ENCODE data around the gene CUEDC1. TPM values are rescaled to one million over a fixed set of nuclear protein-coding genes. Genes with fewer than 3 reads are reported as not detected.

Gene CUEDC1
- total and polyA plus RNA-seq, 9 of the 15 experiments (the other 6 are each of a cell fraction or from before 2014, with no cell fraction given) = 0.20 to 4.1 (median 1.6) TPM; not detected in 1

- no peak for TF ChIP-seq CHAMP1 (IDR thresholded peaks at IDR 0.05)
- TF ChIP-seq KLF16 (IDR thresholded peaks at IDR 0.05) = peak; percentile 68; the same call in 1 of the 2 replicates
- TF ChIP-seq SMARCA4 (IDR thresholded peaks at IDR 0.05) = 0 out of 2 replicates have a peak, but pooled peaks have one; percentile 14
- TF ChIP-seq FOXP4 (CRISPR knock-in tag; IDR thresholded peaks at IDR 0.05; ENCODE audit: borderline replicate concordance) = no peak
- TF ChIP-seq ZNF384 (IDR thresholded peaks at IDR 0.05; ENCODE audit: low read depth, low read length) = no peak
- TF ChIP-seq CBFB (CRISPR knock-in tag; IDR thresholded peaks at IDR 0.05) = no peak
- no peak for TF ChIP-seq CHD1 (IDR thresholded peaks at IDR 0.05; ENCODE audit: low read length)
- no peak for TF ChIP-seq MEF2D (tag; conservative IDR thresholded peaks at IDR 0.05; ENCODE audit: low read depth)
- TF ChIP-seq SRSF7 (optimal IDR thresholded peaks at IDR 0.05; ENCODE audit: low read depth, low read length) = no peak
- peak; percentile 91 to 98 (median 94) for TF ChIP-seq CTCF (IDR thresholded peaks at IDR 0.05 in 2 of 3, conservative IDR thresholded peaks at IDR 0.05 in 1 of 3; ENCODE audit: insufficient read depth in 2 of 3, low read depth in 1 of 3, low read length in 3 of 3)
- TF ChIP-seq NFIC (IDR thresholded peaks at IDR 0.05) = peak; percentile 33; the same call in 1 of the 2 replicates
- TF ChIP-seq DEAF1 (CRISPR knock-in tag; IDR thresholded peaks at IDR 0.05) = peak; percentile 28; the same call in 1 of the 2 replicates
- TF ChIP-seq TCF3 (CRISPR knock-in tag; IDR thresholded peaks at IDR 0.05) = no peak
- no peak for TF ChIP-seq ELK1 (CRISPR knock-in tag; IDR thresholded peaks at IDR 0.05)
- TF ChIP-seq RCOR1 (IDR thresholded peaks at IDR 0.05; ENCODE audit: borderline replicate concordance in 1 of 2, low read depth in 2 of 2, low read length in 2 of 2) = peak in 1 of 2 experiments; percentile 58; a peak in 1 of 4 replicates
- no peak for TF ChIP-seq LCOR (CRISPR knock-in tag; IDR thresholded peaks at IDR 0.05)
- no peak for TF ChIP-seq JUN (IDR thresholded peaks at IDR 0.05; ENCODE audit: borderline replicate concordance, low read depth, low read length)
- no peak for TF ChIP-seq JUN (CRISPR knock-in tag; IDR thresholded peaks at IDR 0.05; ENCODE audit: borderline replicate concordance)
- TF ChIP-seq SMC3 (conservative IDR thresholded peaks at IDR 0.05; ENCODE audit: insufficient read depth, low read depth, low read length) = peak; percentile 85
These were observed 62.9 kb downstream of the CUEDC1 start (continued) for GRCh38 chr17:57892146-57892819.
